Neural progenitor cell (in vitro differentiated cells): ENCODE data around the gene GULP1. TPM values are rescaled to one million over a fixed set of nuclear protein-coding genes. Genes with fewer than 3 reads are reported as not detected.

Experiments
- DNase-seq: peaks from one replicate; pipeline ENCODE4 v3.0.0-alpha.2; 2016; ENCODE audit warnings: low spot score
- H2AFZ ChIP-seq: fragments of 200-600 bp; sonication (generic); replicated peaks from 2 replicates; pipeline ENCODE4 v1.6.1; 2016; ENCODE audit warnings: antibody characterized with exemption
- H3F3A ChIP-seq: fragments of 200-600 bp; sonication (generic); 2 replicates; pipeline ENCODE4 v1.6.1; 2016; ENCODE audit warnings: antibody characterized with exemption, low read depth
- H3K27ac ChIP-seq: fragments of 200-600 bp; sonication (generic); 2 replicates; pipeline ENCODE4 v1.5.1; 2016; ENCODE audit warnings: mild to moderate bottlenecking
- H3K27me3 ChIP-seq: fragments of 200-600 bp; sonication (generic); 2 replicates; pipeline ENCODE4 v1.6.1; 2016; ENCODE audit warnings: mild to moderate bottlenecking, moderate library complexity
- H3K36me3 ChIP-seq: fragments of 200-600 bp; sonication (generic); 2 replicates; pipeline ENCODE4 v1.5.1; 2016
- H3K4me1 ChIP-seq: fragments of 200-600 bp; sonication (generic); 2 replicates; pipeline ENCODE4 v1.6.1; 2016; ENCODE audit warnings: mixed run types
- H3K4me2 ChIP-seq: fragments of 200-600 bp; sonication (generic); 2 replicates; pipeline ENCODE4 v1.6.1; 2016
- H3K4me3 ChIP-seq: fragments of 200-600 bp; sonication (generic); 2 replicates; pipeline ENCODE4 v1.5.1; 2016
- H3K79me2 ChIP-seq: fragments of 200-600 bp; sonication (generic); 2 replicates; pipeline ENCODE4 v1.6.1; 2016; ENCODE audit warnings: low read depth
- H3K9ac ChIP-seq: fragments of 200-600 bp; sonication (generic); 2 replicates; pipeline ENCODE4 v1.6.1; 2016
- H3K9me3 ChIP-seq: fragments of 200-600 bp; sonication (generic); 2 replicates; pipeline ENCODE4 v1.5.1; 2016; ENCODE audit warnings: low read depth
- H4K20me1 ChIP-seq: fragments of 200-600 bp; sonication (generic); 2 replicates; pipeline ENCODE4 v1.6.1; 2016; ENCODE audit warnings: low read depth
- H3K27ac Mint-ChIP-seq: 3 replicates; pipeline ENCODE4 v1.8.0; 2021; ENCODE audit warnings: mixed read lengths
- H3K27me3 Mint-ChIP-seq: 2 replicates; pipeline ENCODE4 v1.8.0; 2022; ENCODE audit warnings: low read depth, mild to moderate bottlenecking, inconsistent platforms, moderate library complexity, mixed read lengths; ENCODE audit not compliant: insufficient read depth
- H3K36me3 Mint-ChIP-seq: 3 replicates; pipeline ENCODE4 v1.8.0; 2021; ENCODE audit warnings: mixed read lengths
- H3K4me1 Mint-ChIP-seq: 3 replicates; pipeline ENCODE4 v1.8.0; 2021; ENCODE audit warnings: mixed read lengths
- H3K4me3 Mint-ChIP-seq: 3 replicates; pipeline ENCODE4 v1.8.0; 2021; ENCODE audit warnings: mild to moderate bottlenecking, moderate library complexity, mixed read lengths
- H3K9me3 Mint-ChIP-seq: 3 replicates; pipeline ENCODE4 v1.8.0; 2020; ENCODE audit warnings: mixed read lengths
- CTCF ChIP-seq: fragments of 200-600 bp; sonication (generic); IDR thresholded peaks from 2 replicates; pipeline ENCODE4 v1.5.1; 2017; ENCODE audit warnings: antibody characterized with exemption, mild to moderate bottlenecking
- EZH2 ChIP-seq: fragments of 200-600 bp; sonication (generic); IDR thresholded peaks from 2 replicates; pipeline ENCODE4 v1.6.1; 2017; ENCODE audit warnings: antibody characterized with exemption, mild to moderate bottlenecking, moderate library complexity
- EZH2phosphoT487 ChIP-seq: fragments of 200-600 bp; sonication (generic); IDR thresholded peaks from 2 replicates; pipeline ENCODE4 v1.6.1; 2017; ENCODE audit warnings: antibody characterized with exemption
- total RNA-seq: library from RNA; depleted of rRNA; stranded (reverse); fragments of >200 nt; gene quantifications from 2 replicates; pipeline ENCODE4 v1.2.3, GENCODE V29; 2015; ENCODE audit warnings: low replicate concordance

GULP1 gene
- total RNA-seq, 1 donor from 2014 or later: 154 TPM

- Histone ChIP-seq H3K4me1 (peaks cover 38% of the 10 kb centered on the region), H3K27ac (no peak overlapping the region), H3K79me2 (peaks cover 100% of the 10 kb centered on the region), H3K9ac (no peak overlapping the region), H3F3A (peaks cover 8% of the 10 kb centered on the region), H3K9me3 (no peaks in the 10 kb centered on the region), H3K4me2 (no peak overlapping the region), H3K27me3 (no peaks in the 10 kb centered on the region), H3K4me3 (no peak overlapping the region), H2AFZ (no peak overlapping the region), H4K20me1 (peaks cover 14% of the 10 kb centered on the region), H3K36me3 (no peaks in the 10 kb centered on the region)
- no peaks in the 10 kb centered on the region for H3K27me3 Mint-ChIP-seq
- H3K4me1 Mint-ChIP-seq: peaks cover 11% of the 10 kb centered on the region
- TF ChIP-seq EZH2 (no peak), EZH2phosphoT487 (no peak), CTCF (no peak)
- H3K4me3 Mint-ChIP-seq: no peak overlapping the region
- no peak for DNase-seq
- H3K27ac Mint-ChIP-seq: no peak overlapping the region
- peaks cover 2% of the 10 kb centered on the region for H3K9me3 Mint-ChIP-seq
- peaks cover 5% of the 10 kb centered on the region for H3K36me3 Mint-ChIP-seq
Observed at GRCh38 chr2:188324067-188324466, 32.4 kb downstream of the GULP1 start.

GRCh38 chr2:188326290-188326668, 34.6 kb downstream of the GULP1 start:
- Mint-ChIP-seq H3K4me3 (no peak overlapping the region), H3K36me3 (peaks cover 3% of the 10 kb centered on the region), H3K27me3 (no peaks in the 10 kb centered on the region), H3K4me1 (peaks cover 11% of the 10 kb centered on the region), H3K27ac (no peak overlapping the region), H3K9me3 (no peaks in the 10 kb centered on the region)
- Histone ChIP-seq H3K4me1 (peaks cover 55% of the 10 kb centered on the region), H3K9me3 (no peaks in the 10 kb centered on the region), H3K79me2 (peaks cover 100% of the 10 kb centered on the region), H3K4me2 (no peak overlapping the region), H2AFZ (no peak overlapping the region), H3K9ac (no peak overlapping the region), H3K27me3 (no peaks in the 10 kb centered on the region), H3K4me3 (no peak overlapping the region), H3K27ac (peak overlapping the region; percentile 6), H3K36me3 (no peaks in the 10 kb centered on the region), H4K20me1 (peaks cover 17% of the 10 kb centered on the region), H3F3A (peaks cover 20% of the 10 kb centered on the region)
- DNase-seq: no peak
- TF ChIP-seq CTCF (no peak), EZH2phosphoT487 (no peak), EZH2 (no peak)

- Histone ChIP-seq H4K20me1 (peaks cover 17% of the 10 kb centered on the region), H3K36me3 (no peaks in the 10 kb centered on the region), H3K9me3 (no peaks in the 10 kb centered on the region), H3K27ac (peak overlapping the region; percentile 6), H3K4me2 (no peak overlapping the region), H3K4me1 (peaks cover 60% of the 10 kb centered on the region), H3K79me2 (peaks cover 100% of the 10 kb centered on the region), H3K27me3 (no peaks in the 10 kb centered on the region), H3F3A (peaks cover 21% of the 10 kb centered on the region), H2AFZ (no peak overlapping the region), H3K9ac (no peak overlapping the region), H3K4me3 (no peak overlapping the region)
- Mint-ChIP-seq H3K4me3 (no peak overlapping the region), H3K9me3 (no peaks in the 10 kb centered on the region), H3K27ac (no peak overlapping the region), H3K36me3 (peaks cover 3% of the 10 kb centered on the region), H3K27me3 (no peaks in the 10 kb centered on the region), H3K4me1 (peaks cover 11% of the 10 kb centered on the region)
- TF ChIP-seq CTCF (no peak), EZH2 (no peak), EZH2phosphoT487 (no peak)
- no peak for DNase-seq
Observed at GRCh38 chr2:188326669-188327301, 35.1 kb downstream of the GULP1 start.
